ENCODE results near the gene BLOC1S4. TPM values are rescaled to one million over a fixed set of nuclear protein-coding genes. Genes with fewer than 3 reads are reported as not detected.

Gene BLOC1S4
- total RNA-seq, 3 donors from 2014 or later, result 18.9 to 23.6 (median 19.8) TPM

DNA sequence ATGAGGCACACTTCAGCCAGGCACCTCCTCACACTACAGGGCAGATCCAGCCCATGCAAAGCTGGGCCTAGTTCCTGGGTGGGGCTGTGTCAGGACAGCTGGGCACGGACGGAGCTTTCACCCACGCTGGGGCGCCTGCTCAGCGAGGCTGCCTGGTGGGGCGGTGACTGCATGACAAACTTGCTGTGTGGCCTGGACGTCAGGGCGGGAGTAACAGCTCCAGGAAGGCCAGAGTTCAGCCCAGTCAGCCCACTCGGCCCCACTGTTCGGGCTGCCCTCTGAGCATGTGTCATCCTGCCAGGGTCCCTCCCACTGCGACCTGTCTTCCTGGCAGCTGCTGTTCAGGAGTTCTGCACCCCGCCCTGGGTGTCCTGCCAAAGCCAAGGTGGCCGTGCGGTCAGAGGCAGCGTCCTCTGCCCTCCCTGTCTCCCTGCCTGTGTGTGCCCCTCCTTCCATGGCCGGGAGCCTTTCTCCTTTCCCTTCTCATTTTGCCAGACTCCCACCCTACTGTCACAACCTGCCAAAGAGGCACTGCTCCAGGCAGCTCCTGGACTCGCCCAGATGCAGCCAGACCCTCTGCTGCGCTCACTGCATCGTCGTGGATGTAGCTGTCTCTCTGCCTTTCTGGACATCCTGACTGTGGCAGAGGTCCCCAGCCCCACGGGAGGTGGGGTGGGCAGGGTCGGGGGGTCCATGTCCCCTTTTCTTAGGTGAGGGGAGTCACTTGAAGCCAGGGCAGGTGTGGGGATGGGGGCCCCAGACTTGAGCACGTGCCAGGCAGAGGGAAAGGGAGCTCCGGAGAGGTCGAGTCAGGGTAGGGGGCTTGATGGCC is 33.6 kb downstream of the BLOC1S4 start:
- no peaks in the 10 kb centered on the region for H3K36me3 ChIP-seq
- H3K27me3 ChIP-seq, result no peaks in the 10 kb centered on the region
- H3K27ac ChIP-seq, result peak overlapping the region; percentile 79 to 89
- intact Hi-C loops (cut with DNase I; ENCODE audit: low total_unique reads), result no loop called here
- peak in 2 of 3 donors; percentile 32 to 35 for TF ChIP-seq POLR2AphosphoS5 (IDR thresholded peaks at IDR 0.05)
- TF ChIP-seq, protein P1, sequence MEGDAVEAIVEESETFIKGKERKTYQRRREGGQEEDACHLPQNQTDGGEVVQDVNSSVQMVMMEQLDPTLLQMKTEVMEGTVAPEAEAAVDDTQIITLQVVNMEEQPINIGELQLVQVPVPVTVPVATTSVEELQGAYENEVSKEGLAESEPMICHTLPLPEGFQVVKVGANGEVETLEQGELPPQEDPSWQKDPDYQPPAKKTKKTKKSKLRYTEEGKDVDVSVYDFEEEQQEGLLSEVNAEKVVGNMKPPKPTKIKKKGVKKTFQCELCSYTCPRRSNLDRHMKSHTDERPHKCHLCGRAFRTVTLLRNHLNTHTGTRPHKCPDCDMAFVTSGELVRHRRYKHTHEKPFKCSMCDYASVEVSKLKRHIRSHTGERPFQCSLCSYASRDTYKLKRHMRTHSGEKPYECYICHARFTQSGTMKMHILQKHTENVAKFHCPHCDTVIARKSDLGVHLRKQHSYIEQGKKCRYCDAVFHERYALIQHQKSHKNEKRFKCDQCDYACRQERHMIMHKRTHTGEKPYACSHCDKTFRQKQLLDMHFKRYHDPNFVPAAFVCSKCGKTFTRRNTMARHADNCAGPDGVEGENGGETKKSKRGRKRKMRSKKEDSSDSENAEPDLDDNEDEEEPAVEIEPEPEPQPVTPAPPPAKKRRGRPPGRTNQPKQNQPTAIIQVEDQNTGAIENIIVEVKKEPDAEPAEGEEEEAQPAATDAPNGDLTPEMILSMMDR (IDR thresholded peaks at IDR 0.05), result no peak
- no peak for TF ChIP-seq POLR2A (IDR thresholded peaks at IDR 0.05)
- peak overlapping the region in 1 of 3 donors; percentile 43 for H3K4me3 ChIP-seq
- peak; percentile 73 to 89 for DNase-seq (ENCODE audit: low spot score in 2 of 2)
- H3K4me1 ChIP-seq, result peaks cover 19 to 27% of the 10 kb centered on the region in 2 donors
- H3K9me3 ChIP-seq, result no peaks in the 10 kb centered on the region

DNA sequence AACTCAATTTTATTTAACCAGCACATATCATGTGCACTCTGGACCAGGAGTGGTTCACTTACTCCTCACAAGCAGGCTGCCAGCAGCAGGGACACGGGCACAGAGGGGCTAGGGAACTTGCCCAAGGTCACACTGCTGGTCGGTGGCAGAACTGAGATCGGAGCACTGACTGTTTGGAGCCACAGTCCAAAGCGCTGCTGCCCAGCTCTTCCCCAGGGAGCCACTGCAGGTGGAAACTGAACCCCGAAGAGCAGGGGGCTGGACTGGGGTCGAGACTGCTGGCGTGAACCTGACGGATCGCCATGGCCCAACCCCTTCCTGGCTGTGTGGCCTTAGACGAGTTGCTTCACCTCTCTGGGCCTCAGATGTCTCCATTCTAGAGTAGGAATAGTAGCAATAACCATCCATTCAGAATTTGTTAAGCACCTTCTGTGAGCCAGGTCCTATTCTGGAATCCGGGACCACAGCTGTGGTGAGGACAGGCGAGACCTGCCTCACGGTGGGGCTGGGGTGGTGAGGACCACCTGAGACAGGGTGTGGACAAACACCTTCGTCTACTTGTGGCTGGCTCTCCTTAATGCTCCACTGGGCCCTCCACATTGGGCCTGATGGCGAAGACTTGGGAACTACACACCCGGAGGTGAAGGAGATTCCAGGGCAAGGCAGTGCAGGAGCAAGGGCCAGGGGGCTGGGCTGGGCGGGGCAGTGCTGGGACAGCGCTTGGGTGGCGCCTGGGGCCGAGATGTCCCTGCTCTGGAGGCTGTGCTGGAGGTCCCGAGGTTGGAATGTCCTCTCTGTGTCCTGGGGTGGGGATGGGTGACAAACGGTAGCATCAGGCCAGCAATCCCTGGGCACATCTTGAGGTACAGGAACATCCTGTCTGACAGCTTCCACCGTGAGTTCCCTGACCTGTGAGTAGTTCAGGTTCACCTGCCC is 34.6 kb downstream of the BLOC1S4 start:
- no peaks in the 10 kb centered on the region for H3K36me3 ChIP-seq
- intact Hi-C loops (cut with DNase I; ENCODE audit: low total_unique reads), result no loop called here
- peak overlapping the region; percentile 79 to 89 for H3K27ac ChIP-seq
- peak; percentile 69 to 78 for DNase-seq (ENCODE audit: low spot score in 2 of 2)
- H3K9me3 ChIP-seq, result no peaks in the 10 kb centered on the region
- H3K27me3 ChIP-seq, result no peaks in the 10 kb centered on the region
- no peak overlapping the region for H3K4me3 ChIP-seq
- TF ChIP-seq POLR2A (IDR thresholded peaks at IDR 0.05) (no peak), POLR2AphosphoS5 (IDR thresholded peaks at IDR 0.05) (peak in 2 of 3 donors; percentile 9 to 26)
- peaks cover 19 to 27% of the 10 kb centered on the region in 2 donors for H3K4me1 ChIP-seq

DNA sequence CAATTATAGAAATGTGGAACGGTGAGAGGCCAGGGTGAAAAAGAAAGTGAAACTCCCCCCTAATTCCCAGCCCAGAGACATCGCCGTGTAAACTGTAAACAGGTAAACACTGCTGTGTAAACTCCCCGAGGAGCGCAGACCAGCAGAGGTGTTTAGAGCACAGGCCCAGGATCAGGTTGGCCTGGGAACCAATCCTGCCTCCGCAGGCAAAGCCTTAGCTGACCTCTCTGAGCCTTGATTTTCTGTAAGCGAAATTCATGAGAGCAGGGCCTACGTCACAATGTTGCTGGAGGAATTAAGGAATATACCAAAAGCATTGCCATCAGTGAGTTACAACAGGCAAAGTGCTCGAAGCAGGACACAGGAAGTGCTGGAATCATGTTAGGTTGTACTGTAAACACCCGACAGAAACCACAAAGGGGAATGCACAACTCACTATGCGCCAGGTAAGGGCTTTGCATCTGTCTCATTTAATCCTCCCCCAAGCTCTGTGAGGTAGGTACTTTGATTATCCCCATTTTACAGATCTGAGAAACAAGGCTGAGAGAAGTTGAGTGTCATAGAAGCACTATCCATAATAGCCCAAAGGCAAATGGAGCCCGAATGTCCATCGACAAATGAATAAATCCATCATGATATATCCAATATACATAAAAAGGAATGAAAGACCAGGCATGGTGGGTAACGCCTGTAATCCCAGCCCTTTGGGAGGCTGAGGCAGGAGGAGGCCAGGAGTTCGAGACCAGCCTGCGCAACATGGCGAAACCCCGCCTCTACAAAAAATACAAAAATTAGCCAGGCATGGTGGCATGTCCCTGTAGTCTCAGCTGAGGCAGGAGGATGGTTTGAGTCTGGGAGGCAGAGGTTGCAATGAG is 35.9 kb downstream of the BLOC1S4 start:
- Histone ChIP-seq H3K4me3 (peak overlapping the region in 1 of 3 donors; percentile 8), H3K27ac (peak overlapping the region; percentile 79 to 84), H3K9me3 (no peaks in the 10 kb centered on the region), H3K36me3 (no peaks in the 10 kb centered on the region), H3K27me3 (no peaks in the 10 kb centered on the region), H3K4me1 (peaks cover 19 to 27% of the 10 kb centered on the region in 2 donors)
- TF ChIP-seq, protein P1 (IDR thresholded peaks at IDR 0.05), result no peak
- TF ChIP-seq POLR2A (IDR thresholded peaks at IDR 0.05), result no peak
- TF ChIP-seq POLR2AphosphoS5 (IDR thresholded peaks at IDR 0.05), result no peak
- DNase-seq (ENCODE audit: low spot score in 2 of 2), result no peak
- intact Hi-C loops (cut with DNase I; ENCODE audit: low total_unique reads), result no loop called here

DNA sequence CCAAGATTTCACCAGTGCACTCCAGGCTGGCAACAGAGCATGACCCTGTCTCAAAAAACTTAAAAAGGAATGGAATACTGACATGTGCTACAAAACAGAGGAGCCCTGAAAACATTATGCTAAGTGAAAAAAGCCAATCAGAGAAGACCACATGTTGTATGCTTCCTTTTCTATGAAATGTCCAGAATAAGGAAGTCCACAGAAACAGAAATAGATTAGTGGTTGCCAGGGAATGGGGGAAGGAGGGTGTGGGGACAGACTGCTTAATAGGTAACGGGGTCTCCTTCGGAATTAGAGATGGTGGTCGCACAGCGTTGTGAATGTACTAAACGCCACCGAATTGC is 36.5 kb downstream of the BLOC1S4 start:
- peaks cover 15 to 23% of the 10 kb centered on the region in 2 donors for H3K4me1 ChIP-seq
- TF ChIP-seq, protein P1 (IDR thresholded peaks at IDR 0.05), result no peak
- TF ChIP-seq POLR2A (IDR thresholded peaks at IDR 0.05) (no peak), POLR2AphosphoS5 (IDR thresholded peaks at IDR 0.05) (no peak)
- no peak overlapping the region for H3K4me3 ChIP-seq
- intact Hi-C loops (cut with DNase I; ENCODE audit: low total_unique reads), result no loop called here
- H3K27ac ChIP-seq, result peak overlapping the region in 1 of 2 donors; percentile 84
- no peaks in the 10 kb centered on the region for H3K36me3 ChIP-seq
- DNase-seq (ENCODE audit: low spot score in 2 of 2), result no peak
- no peaks in the 10 kb centered on the region for H3K27me3 ChIP-seq
- no peaks in the 10 kb centered on the region for H3K9me3 ChIP-seq

DNA sequence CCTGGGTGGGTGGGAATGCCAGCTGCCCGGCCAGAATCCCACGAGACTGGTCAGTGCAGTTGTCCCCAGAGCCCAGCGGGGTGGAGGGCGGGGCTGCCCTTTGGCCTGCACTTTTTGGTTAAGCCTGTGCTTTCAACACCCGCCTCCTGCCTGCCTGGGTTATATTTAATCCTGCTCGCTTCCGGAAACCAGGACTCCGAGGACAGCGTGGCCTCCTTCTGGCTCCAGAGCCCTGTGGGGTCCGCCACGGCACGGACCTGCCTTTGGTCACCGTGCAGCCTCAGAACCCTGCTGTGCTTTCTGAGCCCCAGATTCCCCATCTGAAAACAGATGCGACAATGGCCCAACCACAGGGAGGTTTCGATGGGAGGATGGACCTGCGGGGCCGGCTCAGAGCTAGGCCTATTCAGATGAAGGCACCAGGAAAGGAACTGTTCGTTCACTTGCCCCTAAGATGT is 37.2 kb downstream of the BLOC1S4 start:
- Histone ChIP-seq H3K4me1 (peaks cover 9 to 18% of the 10 kb centered on the region in 2 donors), H3K27me3 (no peaks in the 10 kb centered on the region), H3K36me3 (no peaks in the 10 kb centered on the region), H3K9me3 (no peaks in the 10 kb centered on the region), H3K27ac (no peak overlapping the region), H3K4me3 (no peak overlapping the region)
- intact Hi-C loops (cut with DNase I; ENCODE audit: low total_unique reads), result no loop called here
- no peak for TF ChIP-seq POLR2A (IDR thresholded peaks at IDR 0.05)
- no peak for TF ChIP-seq POLR2AphosphoS5 (IDR thresholded peaks at IDR 0.05)
- TF ChIP-seq, protein P1 (IDR thresholded peaks at IDR 0.05), result no peak
- DNase-seq (ENCODE audit: low spot score in 2 of 2), result no peak
